Measurements from ENCODE around the gene FLNB.

The FLNB gene

GRCh38 chr3:58188921-58189451, 180.8 kb downstream of the FLNB start:
- ATAC-seq = no peak
- TF ChIP-seq ISL1 (CRISPR knock-in tag; IDR thresholded peaks at IDR 0.05) (no peak), RARB (CRISPR knock-in tag; IDR thresholded peaks at IDR 0.05) (no peak), PPARA (CRISPR knock-in tag; IDR thresholded peaks at IDR 0.05; ENCODE audit: borderline replicate concordance) (no peak), POU6F1 (CRISPR knock-in tag; IDR thresholded peaks at IDR 0.05; ENCODE audit: borderline replicate concordance, low read depth) (no peak), GLIS3 (CRISPR knock-in tag; IDR thresholded peaks at IDR 0.05) (no peak), SNAI2 (CRISPR knock-in tag; IDR thresholded peaks at IDR 0.05) (no peak), OSR1 (CRISPR knock-in tag; IDR thresholded peaks at IDR 0.05) (no peak), CSRNP3 (CRISPR knock-in tag; IDR thresholded peaks at IDR 0.05) (no peak), ZNF8 (CRISPR knock-in tag; IDR thresholded peaks at IDR 0.05) (no peak), ZFP30 (CRISPR knock-in tag; IDR thresholded peaks at IDR 0.05) (no peak), BACH2 (CRISPR knock-in tag; IDR thresholded peaks at IDR 0.05; ENCODE audit: borderline replicate concordance) (no peak), ZFP3 (CRISPR knock-in tag; IDR thresholded peaks at IDR 0.05) (no peak), ZNF70 (CRISPR knock-in tag; IDR thresholded peaks at IDR 0.05) (no peak), TCF4 (CRISPR knock-in tag; IDR thresholded peaks at IDR 0.05; ENCODE audit: borderline replicate concordance) (no peak), ARNTL (CRISPR knock-in tag; IDR thresholded peaks at IDR 0.05; ENCODE audit: borderline replicate concordance, low read depth) (no peak), CSDC2 (CRISPR knock-in tag; IDR thresholded peaks at IDR 0.05) (no peak), ZNF565 (CRISPR knock-in tag; conservative IDR thresholded peaks at IDR 0.05; ENCODE audit: low read depth) (no peak)

GRCh38 chr3:58189691-58190090, 181.5 kb downstream of the FLNB start:
- TF ChIP-seq ZFP30 (CRISPR knock-in tag; IDR thresholded peaks at IDR 0.05) = no peak
- TF ChIP-seq ZNF565 (CRISPR knock-in tag; conservative IDR thresholded peaks at IDR 0.05; ENCODE audit: low read depth) = no peak
- TF ChIP-seq GLIS3 (CRISPR knock-in tag; IDR thresholded peaks at IDR 0.05) = no peak
- TF ChIP-seq TSHZ2 (CRISPR knock-in tag; IDR thresholded peaks at IDR 0.05) = no peak
- TF ChIP-seq CSDC2 (CRISPR knock-in tag; IDR thresholded peaks at IDR 0.05) = no peak
- no peak for TF ChIP-seq ZFP3 (CRISPR knock-in tag; IDR thresholded peaks at IDR 0.05)
- no peak for TF ChIP-seq CREB5 (CRISPR knock-in tag; IDR thresholded peaks at IDR 0.05; ENCODE audit: low read depth)
- TF ChIP-seq ZNF70 (CRISPR knock-in tag; IDR thresholded peaks at IDR 0.05) = no peak
- TF ChIP-seq OSR1 (CRISPR knock-in tag; IDR thresholded peaks at IDR 0.05) = no peak
- TF ChIP-seq ZC3H10 (CRISPR knock-in tag; IDR thresholded peaks at IDR 0.05) = no peak
- no peak for ATAC-seq

- no peak for ATAC-seq
- no peak for TF ChIP-seq ARNTL (CRISPR knock-in tag; IDR thresholded peaks at IDR 0.05; ENCODE audit: borderline replicate concordance, low read depth)
- no peak for TF ChIP-seq ZNF8 (CRISPR knock-in tag; IDR thresholded peaks at IDR 0.05)
- TF ChIP-seq TCF4 (CRISPR knock-in tag; IDR thresholded peaks at IDR 0.05; ENCODE audit: borderline replicate concordance) = no peak
- TF ChIP-seq GLIS3 (CRISPR knock-in tag; IDR thresholded peaks at IDR 0.05) = no peak
- no peak for TF ChIP-seq CREB5 (CRISPR knock-in tag; IDR thresholded peaks at IDR 0.05; ENCODE audit: low read depth)
- no peak for TF ChIP-seq ESRRG (CRISPR knock-in tag; IDR thresholded peaks at IDR 0.05)
- TF ChIP-seq TSHZ2 (CRISPR knock-in tag; IDR thresholded peaks at IDR 0.05) = no peak
- no peak for TF ChIP-seq ZFP30 (CRISPR knock-in tag; IDR thresholded peaks at IDR 0.05)
- TF ChIP-seq ZFP3 (CRISPR knock-in tag; IDR thresholded peaks at IDR 0.05) = no peak
- TF ChIP-seq CSRNP3 (CRISPR knock-in tag; IDR thresholded peaks at IDR 0.05) = no peak
- no peak for TF ChIP-seq ZNF565 (CRISPR knock-in tag; conservative IDR thresholded peaks at IDR 0.05; ENCODE audit: low read depth)
Observed at GRCh38 chr3:58190291-58190690, 182.1 kb downstream of the FLNB start.

Measured in SK-N-SH treated with all-trans-retinoic acid at 6 μM for 48 hours (cell line).